Mucosa of descending colon (tissue), 3 donors: ENCODE results near the gene CBFB. TPM values are rescaled to one million over a fixed set of nuclear protein-coding genes. Genes with fewer than 3 reads are reported as not detected.
"Not testable (repeated sequence)": the region's sequence is repeated elsewhere in the genome, so short reads cannot be mapped to it uniquely, and the experiment has no call there.

ENCODE experiments used
- ATAC-seq: fragments of 200-7000 bp; cut with Tn5 transposase; one replicate; pipeline ENCODE4 v1.9.1; 2020; ENCODE audit warnings: mild to moderate bottlenecking, moderate library complexity
- DNase-seq, 3 donors: peaks; one replicate each; pipeline ENCODE4 v3.0.0-alpha.2; 2020
- H3K36me3 ChIP-seq: fragments of 200-600 bp; one replicate; pipeline ENCODE4 v1.8.0; 2021; ENCODE audit warnings: low read depth, mild to moderate bottlenecking
- H3K4me1 ChIP-seq: fragments of 200-600 bp; one replicate; pipeline ENCODE4 v1.8.0; 2021; ENCODE audit warnings: low read depth, mild to moderate bottlenecking
- H3K4me3 ChIP-seq: fragments of 200-600 bp; one replicate; pipeline ENCODE4 v1.8.0; 2021; ENCODE audit warnings: mild to moderate bottlenecking
- H3K9me3 ChIP-seq: fragments of 200-600 bp; one replicate; pipeline ENCODE4 v1.8.0; 2021; ENCODE audit warnings: mild to moderate bottlenecking
- CTCF ChIP-seq: fragments of 200-600 bp; IDR thresholded peaks from one replicate; pipeline ENCODE4 v1.8.0; 2022; ENCODE audit warnings: antibody characterized with exemption, mild to moderate bottlenecking
- intact Hi-C, 2 donors: fragments of 100-400 bp; cut with DNase I in 1 of 2; cut with micrococcal nuclease in 1 of 2; formaldehyde crosslinking; loops; one replicate each; pipeline versions ENCODE4 v1.11.0 to v1.11.1; 2022; cut with DNase I, micrococcal nuclease
- total RNA-seq, 3 donors: library from RNA; stranded (reverse); fragmentation: NEBNext Ultra II Directional in 2 of 3; extraction: Animal tissue kit (Norgen Biotek cat#: 25700) in 2 of 3; gene quantifications; one replicate each; pipeline versions ENCODE4 v1.2.1 to v1.2.4, GENCODE V29; 2021 to 2023
- donor health status: DM: no; HTN: no; CAD: no; lungs with moderate emphysema.
- donor health status: DM: no; HTN: no; CAD: no.
- donor health status: DM: no; HTN: yes; CAD: no.

The CBFB gene
- total RNA-seq, 3 donors from 2014 or later = 26.3 to 35.5 (median 26.8) TPM

- intact Hi-C loops = no loop called here
- ATAC-seq (no peak), DNase-seq (no peak)
- H3K9me3 ChIP-seq = no peaks in the 10 kb centered on the region
- no peak for TF ChIP-seq CTCF
- H3K4me1 ChIP-seq = no peaks in the 10 kb centered on the region
- no peaks in the 10 kb centered on the region for H3K36me3 ChIP-seq
- H3K4me3 ChIP-seq = no peak overlapping the region
Measured at GRCh38 chr16:67036323-67036741, 7.4 kb downstream of the CBFB start.

- Histone ChIP-seq H3K9me3 (no peaks in the 10 kb centered on the region), H3K36me3 (no peaks in the 10 kb centered on the region), H3K4me3 (no peak overlapping the region), H3K4me1 (no peaks in the 10 kb centered on the region)
- TF ChIP-seq CTCF = no peak
- intact Hi-C loops = no loop called here
- DNase-seq (no peak), ATAC-seq (no peak)
Measured at GRCh38 chr16:67039260-67040020, 10.5 kb downstream of the CBFB start.

- Histone ChIP-seq H3K4me1 (no peaks in the 10 kb centered on the region), H3K36me3 (no peaks in the 10 kb centered on the region), H3K4me3 (no peak overlapping the region), H3K9me3 (no peaks in the 10 kb centered on the region)
- intact Hi-C loops = no loop called here
- no peak for TF ChIP-seq CTCF
- DNase-seq (no peak), ATAC-seq (no peak)
Measured at GRCh38 chr16:67040166-67040565, 11.2 kb downstream of the CBFB start.

GRCh38 chr16:67040906-67041305 is 12.0 kb downstream of the CBFB start:
- no peaks in the 10 kb centered on the region for H3K9me3 ChIP-seq
- ATAC-seq (no peak), DNase-seq (no peak)
- no peak overlapping the region for H3K4me3 ChIP-seq
- intact Hi-C loops = no loop called here
- no peak for TF ChIP-seq CTCF
- H3K4me1 ChIP-seq = no peaks in the 10 kb centered on the region
- no peaks in the 10 kb centered on the region for H3K36me3 ChIP-seq

- intact Hi-C loops, ATAC-seq, H3K4me3 ChIP-seq, DNase-seq, H3K9me3 ChIP-seq, H3K4me1 ChIP-seq, H3K36me3 ChIP-seq: not testable (repeated sequence)
Measured at GRCh38 chr16:67041520-67041919, 12.6 kb downstream of the CBFB start.

GRCh38 chr16:67043420-67043819 is 14.5 kb downstream of the CBFB start:
- Histone ChIP-seq H3K4me3 (no peak overlapping the region), H3K4me1 (no peaks in the 10 kb centered on the region), H3K9me3 (no peaks in the 10 kb centered on the region), H3K36me3 (no peaks in the 10 kb centered on the region)
- no peak for ATAC-seq
- DNase-seq = no peak
- intact Hi-C loops = no loop called here
- no peak for TF ChIP-seq CTCF
